ELR (cell line): ENCODE data around the gene FASN.

Experiments
- DNase-seq: peaks from one replicate; pipeline ENCODE4 v3.0.0-alpha.2; 2015; ENCODE audit warnings: low read depth

Gene FASN

DNA sequence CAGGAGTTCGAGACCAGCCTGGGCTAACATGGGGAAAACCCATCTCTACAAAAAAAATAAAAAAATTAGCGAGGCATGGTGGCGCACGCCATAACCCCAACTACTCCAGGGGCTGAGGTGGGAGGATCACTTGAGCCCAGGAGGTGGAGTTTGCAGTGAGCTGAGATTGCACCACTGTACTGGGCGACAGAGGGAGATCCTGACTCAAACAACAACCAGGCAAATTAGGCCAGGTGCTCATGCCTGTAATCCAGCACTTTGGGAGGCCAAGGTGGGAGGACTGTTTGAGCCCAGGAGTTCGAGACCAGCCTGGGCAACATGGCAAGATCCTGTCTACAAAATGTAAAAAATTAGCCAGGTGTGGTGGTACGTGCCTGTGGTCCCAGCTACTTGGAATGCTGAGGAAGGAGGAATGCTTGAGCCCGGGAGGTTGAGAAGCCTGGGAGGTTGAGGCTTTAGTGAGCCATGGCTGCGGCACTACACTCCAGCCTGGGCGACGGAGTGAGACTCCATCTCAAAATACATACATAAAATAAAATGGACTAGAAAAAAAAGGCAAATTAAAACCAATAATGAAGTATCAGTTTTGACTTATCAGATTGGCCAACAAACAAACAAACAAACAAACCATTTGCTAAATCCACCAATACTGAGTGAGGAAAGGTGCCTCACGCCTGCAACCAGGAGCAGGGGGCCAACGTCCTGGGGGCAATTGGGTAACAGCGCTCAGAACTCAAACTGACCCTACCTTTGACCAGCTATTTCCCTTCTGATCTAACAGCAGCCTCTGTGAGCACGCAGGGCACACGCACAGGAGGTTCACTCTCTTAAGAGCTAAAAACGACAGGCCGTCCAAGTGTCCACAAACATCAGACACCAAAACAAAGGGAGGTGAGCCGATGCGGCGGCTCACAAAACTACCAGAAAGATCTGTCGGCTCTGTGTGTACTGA is 19.4 kb upstream of the FASN start:
- DNase-seq = no peak

DNA sequence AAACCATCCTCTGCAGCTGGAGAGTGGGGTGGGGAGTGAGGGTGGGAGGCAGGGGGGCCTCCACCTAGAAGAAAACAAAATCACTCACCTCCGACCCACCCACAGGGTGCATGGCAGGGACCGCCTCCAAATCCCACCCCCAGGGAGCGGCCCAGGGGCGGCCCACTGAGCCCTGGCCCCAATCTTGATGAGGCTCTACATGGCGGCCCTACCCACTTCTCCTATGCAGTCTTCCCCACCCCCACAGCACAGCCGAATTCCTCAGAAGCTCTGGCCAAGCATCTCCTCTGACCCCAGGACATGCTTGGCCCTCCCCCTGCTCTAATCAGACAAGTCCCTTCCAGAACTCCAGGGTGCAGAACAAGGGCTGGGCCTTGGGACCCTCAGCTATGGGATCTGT is 18.2 kb upstream of the FASN start:
- DNase-seq = no peak

DNA sequence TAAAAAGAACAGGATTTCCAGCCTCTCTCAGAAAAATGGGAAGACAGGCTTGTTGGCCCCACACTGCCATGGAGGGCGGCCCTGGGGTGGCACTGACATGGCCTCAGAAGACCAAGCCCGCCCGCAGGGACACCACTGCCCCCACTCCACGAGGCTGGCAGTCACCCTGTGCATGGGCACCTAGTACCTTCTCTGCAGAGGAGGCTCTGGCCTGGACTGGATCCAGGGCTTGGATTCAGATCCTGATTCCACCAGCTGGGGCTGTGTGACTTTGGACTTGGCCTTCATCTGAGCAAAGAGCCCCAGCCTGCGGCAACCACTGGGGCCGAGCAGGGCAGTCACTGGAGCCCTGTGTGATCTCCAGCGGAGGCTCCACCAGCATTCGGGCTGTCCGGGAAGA is 16.8 kb upstream of the FASN start:
- DNase-seq = no peak

DNA sequence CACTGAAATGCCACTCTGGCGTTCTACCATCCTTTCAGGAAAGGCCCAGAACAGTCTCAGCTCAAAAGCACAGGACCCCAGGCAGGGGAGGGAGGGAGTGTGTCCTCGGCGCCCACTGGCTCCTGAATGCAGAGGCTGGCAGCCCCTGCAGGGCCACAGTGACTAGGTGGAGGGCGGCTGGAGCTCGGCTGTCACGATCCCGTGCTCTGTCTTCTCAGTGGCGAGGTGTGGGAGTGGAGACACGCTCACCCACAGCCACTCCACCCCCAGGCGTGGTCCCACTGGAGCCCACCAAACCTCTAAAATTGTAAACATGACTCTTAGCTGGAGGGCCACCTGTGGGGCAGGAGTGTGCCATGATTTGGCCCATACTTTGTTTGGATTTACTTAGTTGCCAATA is 16.4 kb upstream of the FASN start:
- no peak for DNase-seq

- no peak for DNase-seq
These were observed 15.9 kb upstream of the FASN start for GRCh38 chr17:82113941-82114340.

DNA sequence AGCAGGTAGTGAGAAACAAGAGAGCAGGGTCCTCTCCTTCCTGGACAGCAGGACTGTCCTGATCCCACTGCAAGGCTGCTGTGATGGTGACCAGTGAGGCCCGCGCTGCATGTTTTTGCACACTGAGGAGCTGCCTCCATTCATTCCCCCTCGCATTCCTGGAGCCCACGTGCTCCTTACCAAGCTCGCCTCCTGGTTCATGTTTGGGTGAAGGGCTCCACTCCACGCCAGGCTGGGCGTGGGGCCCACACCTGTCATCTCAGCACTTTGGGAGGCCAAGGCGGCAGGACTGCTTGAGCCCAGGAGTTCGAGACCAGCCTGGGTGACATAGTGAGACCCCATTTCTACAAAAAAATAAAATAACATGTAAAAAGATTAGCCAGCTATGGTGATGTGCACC is 15.4 kb upstream of the FASN start:
- DNase-seq = no peak

DNA sequence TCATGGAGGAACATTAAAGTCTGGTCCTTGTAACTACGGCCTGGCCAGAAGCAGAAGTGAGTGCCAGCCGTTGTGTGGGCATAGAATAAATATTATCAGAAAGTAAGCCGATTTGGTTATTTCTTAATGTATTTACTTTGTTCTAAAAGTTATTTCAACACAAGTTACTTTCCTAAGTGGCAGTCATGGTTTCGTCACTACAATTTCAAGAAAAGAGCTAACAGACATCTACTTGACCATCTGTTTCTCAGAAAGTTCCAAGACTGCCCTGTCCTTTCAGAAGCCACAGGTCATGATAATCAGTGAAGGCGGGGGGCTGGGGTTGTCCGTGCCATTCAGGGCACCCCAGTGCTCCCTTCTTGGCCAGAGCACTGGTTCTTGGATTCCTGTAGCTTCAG is 14.9 kb upstream of the FASN start:
- DNase-seq = no peak

DNA sequence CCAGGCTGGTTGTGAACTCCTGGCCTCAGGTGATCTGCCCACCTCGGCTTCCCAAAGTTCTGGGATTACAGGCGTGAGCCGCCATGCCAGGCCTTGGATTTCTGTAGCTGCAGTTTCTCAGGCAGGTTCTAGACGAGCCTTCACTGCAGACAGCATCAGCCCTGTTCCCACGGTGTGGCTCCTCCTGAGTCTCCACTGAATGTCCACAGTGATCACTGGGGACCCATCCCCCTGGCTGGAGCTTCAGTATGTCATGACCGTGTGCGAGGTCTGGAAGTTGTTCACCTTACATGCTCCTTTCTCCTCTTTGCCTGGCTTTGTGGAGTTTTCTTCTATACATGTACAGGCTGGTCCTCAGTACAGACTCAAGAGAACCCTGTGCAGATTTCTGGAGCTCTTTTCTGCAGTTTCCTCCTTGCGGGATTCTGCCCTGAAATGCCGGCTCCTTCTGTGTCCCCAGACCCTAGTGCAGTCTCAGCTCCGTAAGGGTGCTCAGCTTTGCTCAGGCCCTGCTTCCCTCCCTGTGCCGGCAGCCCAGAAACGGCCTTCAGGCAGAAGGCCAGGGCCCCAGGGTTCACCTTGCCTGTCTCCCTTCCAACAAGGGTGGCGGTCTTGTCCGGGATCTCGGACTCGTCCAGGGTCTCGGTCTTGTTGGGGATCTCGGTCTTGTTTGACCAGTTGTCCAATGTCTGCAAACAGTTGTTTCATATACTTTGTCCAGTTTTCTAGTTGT is 14.3 kb upstream of the FASN start:
- DNase-seq = no peak

DNA sequence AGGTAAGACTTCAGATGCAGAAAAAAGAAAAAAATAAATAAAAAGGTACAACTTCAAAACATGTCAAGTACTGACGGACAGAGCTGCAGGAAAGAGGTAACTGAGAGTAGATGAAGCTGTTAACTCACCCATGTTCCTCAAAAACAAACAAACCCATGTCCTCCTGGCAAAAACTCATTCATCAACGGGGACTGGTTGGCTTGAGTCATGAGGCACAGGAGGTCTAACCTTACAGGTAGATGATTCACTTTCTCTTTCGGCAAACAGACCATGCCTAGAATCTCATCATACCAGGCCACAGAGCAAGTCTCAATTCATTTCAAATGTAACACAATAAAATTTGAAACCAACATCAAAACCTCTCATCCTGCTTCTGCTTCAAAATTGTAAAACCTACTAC is 12.3 kb upstream of the FASN start:
- no peak for DNase-seq

DNA sequence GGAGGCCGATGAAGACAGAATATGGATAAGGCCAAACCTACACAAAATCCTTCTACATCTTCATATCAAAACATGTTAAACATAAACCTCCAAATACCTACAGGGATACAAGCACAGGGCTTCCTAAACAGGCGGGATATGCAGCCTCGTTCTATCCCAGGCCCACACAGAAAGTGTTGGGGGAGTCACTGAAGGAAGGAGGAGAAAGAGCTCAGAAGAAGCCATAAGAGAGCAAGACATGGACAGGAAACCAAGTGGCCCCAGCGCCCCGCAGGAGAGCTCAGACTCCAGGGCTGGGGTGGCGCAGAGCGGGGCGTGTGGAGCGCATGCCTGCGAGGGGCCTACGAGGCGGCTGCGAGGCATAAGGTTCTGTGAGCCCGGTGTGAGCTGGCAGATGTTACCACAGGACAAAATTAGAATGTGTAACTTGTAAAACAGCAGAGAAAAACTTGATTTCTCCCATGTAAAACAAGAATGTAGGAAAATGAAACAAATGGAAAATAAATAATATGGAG is 11.0 kb upstream of the FASN start:
- DNase-seq = no peak

DNA sequence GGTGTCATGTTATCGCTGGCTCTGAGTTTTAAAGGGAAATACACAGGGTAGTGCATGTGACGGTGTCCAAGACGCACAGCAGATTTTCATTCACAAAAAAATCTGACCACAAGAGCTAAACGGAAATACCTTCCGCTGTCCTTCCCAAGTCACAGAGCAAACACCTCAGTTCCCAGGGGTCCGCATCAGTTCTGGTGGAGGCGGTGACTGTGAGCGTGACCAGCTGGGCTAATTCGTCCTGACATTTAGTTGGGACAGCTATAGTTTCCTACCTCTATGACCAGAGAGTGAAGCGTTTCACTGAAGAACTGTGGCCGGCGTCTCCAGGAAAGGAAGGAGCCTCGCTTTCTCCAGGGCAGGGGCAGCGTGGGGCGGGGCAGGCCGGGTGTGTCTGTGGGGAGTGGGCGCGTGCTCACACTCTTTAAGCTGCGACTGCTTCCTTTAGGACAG is 10.5 kb upstream of the FASN start:
- DNase-seq = no peak

DNA sequence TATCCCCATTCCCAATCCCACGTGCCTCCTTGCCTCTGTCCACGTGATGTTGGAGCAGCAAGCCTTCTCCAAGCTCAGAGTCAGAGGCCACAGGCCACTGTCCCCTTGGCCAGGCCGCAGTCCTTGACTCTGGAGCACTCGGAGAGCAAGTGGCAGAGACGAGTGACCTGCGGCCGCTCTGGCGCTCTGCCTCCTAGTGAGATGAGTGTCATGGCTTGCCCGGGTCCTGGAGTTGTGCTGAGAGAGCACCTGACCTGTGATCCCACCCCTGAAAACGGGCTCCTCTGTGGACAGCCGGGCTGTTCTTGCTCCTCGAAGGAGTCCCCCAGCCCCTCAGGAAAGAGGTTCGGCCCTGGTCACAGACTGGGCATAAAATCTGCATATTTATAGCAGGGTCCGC is 10.0 kb upstream of the FASN start:
- DNase-seq = no peak

DNA sequence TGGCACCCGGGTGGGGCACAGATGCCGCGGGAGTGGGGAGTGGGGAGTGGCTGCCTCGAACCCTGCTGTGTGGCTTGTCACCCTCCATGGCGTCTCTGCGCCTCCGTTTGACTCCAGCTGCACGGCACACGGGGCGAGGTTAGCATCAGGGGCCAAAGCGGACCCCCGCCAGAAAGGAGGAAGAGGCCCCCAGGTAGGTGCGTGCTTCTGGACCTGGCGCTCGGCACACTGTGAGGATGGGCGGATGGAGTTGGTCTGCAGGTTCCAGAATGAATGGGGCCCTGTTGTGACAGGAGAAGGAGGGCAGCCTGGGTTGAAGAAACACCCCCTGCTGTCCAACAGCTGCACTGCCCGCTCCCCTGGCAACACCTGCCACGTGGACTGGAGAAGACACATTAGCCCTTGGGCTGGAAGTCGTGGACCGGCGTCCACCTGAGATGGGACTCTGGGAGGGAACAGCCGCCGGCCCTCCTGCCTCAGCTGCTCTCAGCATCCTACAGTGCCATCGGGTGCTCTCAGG is 9.4 kb upstream of the FASN start:
- DNase-seq = peak; percentile 43

GRCh38 chr17:82106688-82107305 is 8.8 kb upstream of the FASN start:
- DNase-seq = no peak

DNA sequence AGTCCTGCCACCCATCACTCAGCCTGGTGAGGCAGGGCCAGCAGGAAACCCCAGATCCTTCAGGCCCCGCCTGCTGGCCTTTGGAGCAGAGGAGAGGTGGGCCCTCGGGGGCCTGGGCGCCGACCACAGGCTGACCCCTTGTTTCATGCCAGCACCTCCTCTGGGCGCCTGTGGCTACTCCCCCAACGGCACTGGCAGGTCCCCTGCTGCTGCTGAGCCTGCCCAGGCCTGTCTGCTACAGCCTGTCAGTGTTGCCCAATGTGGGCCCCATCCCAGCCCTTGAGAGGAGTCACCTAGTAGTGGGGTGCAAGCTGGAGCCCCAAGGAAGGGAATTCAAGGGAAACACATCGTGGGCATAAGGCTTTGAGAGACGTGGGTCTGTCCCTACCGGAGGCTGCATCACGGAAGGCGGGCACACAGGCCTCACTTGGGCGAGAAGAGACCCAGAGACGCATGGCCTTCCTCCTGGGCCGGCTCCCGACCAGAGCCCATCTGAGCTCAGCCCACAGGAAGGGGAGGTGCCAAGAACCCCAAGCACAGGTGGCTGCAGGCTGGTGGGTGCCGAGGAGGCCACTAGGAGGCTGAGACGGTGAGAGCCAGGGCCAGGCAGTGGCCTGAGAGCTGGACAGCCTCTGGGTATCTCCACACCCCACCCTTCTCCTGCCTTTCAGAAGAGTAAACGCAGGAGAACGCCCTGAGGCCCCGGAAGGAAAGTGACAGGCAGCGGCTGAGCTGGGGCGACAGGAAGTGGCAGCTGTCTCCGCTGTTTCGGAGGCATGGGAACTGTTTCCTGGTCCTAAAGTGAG is 8.0 kb upstream of the FASN start:
- peak; percentile 82 for DNase-seq

DNA sequence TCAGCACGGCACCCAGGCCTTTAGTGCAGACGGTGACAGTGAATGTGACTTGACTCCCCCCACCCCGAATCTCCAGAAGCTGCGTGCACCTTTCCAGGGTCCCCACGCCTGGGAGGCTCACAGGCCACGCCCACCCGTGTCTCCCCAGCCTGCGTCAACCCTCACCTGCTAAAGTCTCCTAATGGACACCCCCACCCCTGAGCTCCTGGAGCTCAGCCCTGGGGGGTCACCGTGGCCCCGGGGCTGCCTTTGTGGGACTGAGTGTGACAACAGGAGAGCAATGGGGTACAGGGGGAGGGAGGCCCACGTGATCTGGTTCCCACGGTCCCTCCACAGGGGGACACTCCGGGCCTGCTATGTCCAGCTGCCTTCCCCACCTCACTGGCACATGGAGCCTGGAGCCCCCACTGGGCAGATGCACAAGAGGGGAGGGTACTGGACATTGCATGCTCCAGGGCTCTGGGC is 7.4 kb upstream of the FASN start:
- DNase-seq = no peak

DNA sequence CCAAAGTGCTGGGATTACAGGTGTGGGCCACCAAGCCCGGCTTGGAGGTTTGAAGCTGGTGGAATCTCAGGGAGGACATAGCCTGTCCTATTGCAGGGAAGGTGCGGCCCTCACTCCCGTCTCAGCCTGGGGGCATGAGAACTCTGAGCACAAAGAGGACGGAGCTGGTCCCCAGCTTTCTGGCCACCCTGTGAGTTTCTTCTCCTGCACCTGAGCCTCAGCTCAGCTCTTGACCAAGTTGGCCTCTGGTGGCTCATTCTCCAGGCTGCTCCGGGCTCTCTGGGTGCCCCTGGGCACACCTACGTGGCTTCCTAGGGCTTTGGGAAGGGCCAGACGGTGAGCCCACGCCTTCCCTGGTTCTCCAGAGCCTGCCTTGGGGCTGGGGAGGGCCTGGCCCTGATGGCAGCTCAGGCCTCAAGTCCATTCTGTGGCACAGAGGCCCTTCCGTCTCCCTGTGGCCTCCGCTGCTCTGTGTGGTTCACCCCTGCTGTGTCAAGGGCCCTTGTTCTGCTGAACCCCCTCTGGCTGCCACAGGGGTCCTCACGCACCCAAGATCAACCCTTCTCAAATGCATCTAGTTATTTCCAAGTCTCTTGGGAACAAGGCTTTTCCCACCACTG is 6.9 kb upstream of the FASN start:
- DNase-seq = no peak

GRCh38 chr17:82103553-82104451 is 5.8 kb upstream of the FASN start:
- DNase-seq = no peak

- DNase-seq = no peak
These were observed 4.0 kb upstream of the FASN start for GRCh38 chr17:82101767-82102679.
